Amniotic stem cell (primary cell): ENCODE data around the gene BNIP1.

Experiments
- DNase-seq: peaks from one replicate; lab custom pipeline; 2025; lab: John Stamatoyannopoulos, UW

Gene BNIP1

DNA sequence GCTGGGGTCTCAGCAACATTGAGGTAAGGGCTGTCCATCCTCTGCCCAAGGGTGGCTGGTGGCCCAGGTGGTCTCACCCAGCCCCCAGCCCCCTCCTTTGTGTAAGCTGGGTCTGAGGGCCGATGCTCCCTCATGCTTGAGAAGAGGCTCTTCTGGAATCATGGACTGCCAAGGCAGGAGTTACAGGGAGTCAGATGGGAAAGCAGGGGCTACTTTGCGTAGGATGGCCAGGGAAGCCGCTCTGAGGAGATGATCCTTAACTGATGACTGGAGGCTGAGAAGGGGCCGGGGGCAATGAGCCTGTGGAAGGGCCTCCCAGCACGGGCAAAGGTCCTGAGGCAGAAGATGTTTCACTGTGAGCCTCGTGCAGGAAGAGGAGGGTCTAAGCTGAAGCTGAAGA, 67.0 kb downstream of the BNIP1 start:
- no peak for DNase-seq

DNA sequence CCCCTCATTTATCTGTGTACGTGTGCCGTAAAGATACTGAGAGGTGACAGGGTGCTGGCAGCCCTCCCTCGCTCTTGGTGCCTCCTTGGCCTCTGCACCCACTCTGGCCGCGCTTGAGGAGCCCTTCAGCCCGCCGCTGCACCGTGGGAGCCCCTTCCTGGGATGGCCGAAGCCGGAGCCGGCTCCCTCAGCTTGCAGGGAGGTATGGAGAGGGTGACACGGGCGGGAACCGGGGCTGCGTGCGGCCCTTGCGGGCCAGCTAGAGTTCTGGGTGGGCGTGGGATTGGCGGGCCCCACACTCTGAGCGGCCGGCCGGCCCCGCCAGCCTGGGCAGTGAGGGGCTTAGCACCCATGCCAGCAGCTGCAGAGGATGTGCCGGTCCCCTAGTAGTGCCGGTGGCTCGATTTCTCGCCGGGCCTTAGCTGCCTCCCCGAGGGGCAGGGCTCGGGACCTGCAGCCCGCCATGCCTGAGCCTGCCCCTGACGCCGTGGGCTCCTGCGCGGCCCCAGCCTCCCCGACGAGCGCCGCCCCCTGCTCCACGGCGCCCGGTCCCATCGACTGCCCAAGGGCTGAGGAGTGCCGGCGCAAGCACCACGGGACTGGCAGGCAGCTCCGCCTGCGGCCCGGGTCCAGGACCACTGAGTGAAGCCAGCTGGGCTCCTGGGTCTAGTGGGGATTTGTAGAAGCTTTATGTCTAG, 69.1 kb downstream of the BNIP1 start:
- DNase-seq, result no peak
